ENCODE results near the gene OR2H1.

DNA sequence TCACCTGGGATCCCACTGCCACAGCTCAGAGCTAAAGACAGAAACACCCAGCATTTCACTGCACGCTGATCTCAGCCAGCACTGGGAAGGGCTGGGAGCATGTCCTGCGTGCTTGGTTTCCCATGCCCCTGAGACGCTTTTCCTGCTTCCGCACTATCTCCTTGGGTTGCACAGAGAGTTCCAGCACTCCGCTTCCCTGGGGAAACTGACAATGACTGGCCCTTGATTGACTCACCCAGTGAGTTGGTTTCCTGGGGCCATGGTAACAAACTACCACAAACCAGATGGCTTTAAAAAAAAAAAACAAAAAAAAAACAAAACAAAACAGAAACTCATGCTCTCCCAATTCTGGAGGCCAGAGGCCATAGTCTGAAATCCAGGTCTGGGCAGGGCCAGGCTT, 45.6 kb downstream of the OR2H1 start:
- TF ChIP-seq, protein P1, sequence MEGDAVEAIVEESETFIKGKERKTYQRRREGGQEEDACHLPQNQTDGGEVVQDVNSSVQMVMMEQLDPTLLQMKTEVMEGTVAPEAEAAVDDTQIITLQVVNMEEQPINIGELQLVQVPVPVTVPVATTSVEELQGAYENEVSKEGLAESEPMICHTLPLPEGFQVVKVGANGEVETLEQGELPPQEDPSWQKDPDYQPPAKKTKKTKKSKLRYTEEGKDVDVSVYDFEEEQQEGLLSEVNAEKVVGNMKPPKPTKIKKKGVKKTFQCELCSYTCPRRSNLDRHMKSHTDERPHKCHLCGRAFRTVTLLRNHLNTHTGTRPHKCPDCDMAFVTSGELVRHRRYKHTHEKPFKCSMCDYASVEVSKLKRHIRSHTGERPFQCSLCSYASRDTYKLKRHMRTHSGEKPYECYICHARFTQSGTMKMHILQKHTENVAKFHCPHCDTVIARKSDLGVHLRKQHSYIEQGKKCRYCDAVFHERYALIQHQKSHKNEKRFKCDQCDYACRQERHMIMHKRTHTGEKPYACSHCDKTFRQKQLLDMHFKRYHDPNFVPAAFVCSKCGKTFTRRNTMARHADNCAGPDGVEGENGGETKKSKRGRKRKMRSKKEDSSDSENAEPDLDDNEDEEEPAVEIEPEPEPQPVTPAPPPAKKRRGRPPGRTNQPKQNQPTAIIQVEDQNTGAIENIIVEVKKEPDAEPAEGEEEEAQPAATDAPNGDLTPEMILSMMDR (IDR thresholded peaks at IDR 0.05; ENCODE audit: poor library complexity, severe bottlenecking), result no peak
- TF ChIP-seq, protein P2, sequence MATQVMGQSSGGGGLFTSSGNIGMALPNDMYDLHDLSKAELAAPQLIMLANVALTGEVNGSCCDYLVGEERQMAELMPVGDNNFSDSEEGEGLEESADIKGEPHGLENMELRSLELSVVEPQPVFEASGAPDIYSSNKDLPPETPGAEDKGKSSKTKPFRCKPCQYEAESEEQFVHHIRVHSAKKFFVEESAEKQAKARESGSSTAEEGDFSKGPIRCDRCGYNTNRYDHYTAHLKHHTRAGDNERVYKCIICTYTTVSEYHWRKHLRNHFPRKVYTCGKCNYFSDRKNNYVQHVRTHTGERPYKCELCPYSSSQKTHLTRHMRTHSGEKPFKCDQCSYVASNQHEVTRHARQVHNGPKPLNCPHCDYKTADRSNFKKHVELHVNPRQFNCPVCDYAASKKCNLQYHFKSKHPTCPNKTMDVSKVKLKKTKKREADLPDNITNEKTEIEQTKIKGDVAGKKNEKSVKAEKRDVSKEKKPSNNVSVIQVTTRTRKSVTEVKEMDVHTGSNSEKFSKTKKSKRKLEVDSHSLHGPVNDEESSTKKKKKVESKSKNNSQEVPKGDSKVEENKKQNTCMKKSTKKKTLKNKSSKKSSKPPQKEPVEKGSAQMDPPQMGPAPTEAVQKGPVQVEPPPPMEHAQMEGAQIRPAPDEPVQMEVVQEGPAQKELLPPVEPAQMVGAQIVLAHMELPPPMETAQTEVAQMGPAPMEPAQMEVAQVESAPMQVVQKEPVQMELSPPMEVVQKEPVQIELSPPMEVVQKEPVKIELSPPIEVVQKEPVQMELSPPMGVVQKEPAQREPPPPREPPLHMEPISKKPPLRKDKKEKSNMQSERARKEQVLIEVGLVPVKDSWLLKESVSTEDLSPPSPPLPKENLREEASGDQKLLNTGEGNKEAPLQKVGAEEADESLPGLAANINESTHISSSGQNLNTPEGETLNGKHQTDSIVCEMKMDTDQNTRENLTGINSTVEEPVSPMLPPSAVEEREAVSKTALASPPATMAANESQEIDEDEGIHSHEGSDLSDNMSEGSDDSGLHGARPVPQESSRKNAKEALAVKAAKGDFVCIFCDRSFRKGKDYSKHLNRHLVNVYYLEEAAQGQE (IDR thresholded peaks at IDR 0.05; ENCODE audit: borderline replicate concordance), result no peak
- no peak for TF ChIP-seq SMC3 (conservative IDR thresholded peaks at IDR 0.05; ENCODE audit: poor library complexity)
- no peak for TF ChIP-seq EP300 (conservative IDR thresholded peaks at IDR 0.05; ENCODE audit: poor library complexity, severe bottlenecking)
- no peak for TF ChIP-seq EZH2 (IDR thresholded peaks at IDR 0.05; ENCODE audit: borderline replicate concordance, insufficient read depth, low read length, poor library complexity, severe bottlenecking)
- TF ChIP-seq TAF1 (IDR thresholded peaks at IDR 0.05; ENCODE audit: low read depth), result no peak
- no peak for TF ChIP-seq POLR2AphosphoS5 (IDR thresholded peaks at IDR 0.05)
- no peak for TF ChIP-seq MXI1 (conservative IDR thresholded peaks at IDR 0.05; ENCODE audit: poor library complexity, severe bottlenecking)
- no peak for TF ChIP-seq RAD21 (conservative IDR thresholded peaks at IDR 0.05)
